ENCODE data around the gene BAHCC1.

BAHCC1 gene

DNA sequence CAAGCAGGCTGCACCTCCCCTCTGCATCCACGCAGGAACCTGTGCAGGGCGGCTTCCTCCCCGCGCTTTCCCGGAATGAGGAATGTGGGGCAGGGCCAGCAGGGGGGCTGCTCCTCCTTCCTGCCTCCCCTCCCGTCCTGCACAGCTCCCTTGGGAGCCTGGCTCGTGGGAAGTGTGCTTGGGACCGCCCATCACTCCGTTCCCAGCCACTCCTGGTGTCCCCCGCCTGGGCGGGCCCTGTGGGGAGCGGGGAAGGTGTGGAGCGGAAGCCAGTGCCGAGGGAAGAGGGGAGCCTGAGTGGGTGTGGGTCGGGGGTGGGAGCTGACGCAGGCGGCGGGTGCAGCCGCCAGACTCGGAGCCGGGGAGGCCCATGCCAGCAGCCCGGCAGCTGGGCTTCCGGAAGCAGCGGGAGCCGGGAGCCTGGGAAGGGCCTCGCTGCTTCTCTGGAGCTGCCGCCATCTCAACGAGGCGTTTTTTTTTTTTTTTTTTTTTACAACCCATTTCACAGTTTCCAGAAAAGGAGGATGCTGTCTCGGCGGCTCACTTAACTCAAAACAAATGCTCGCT lies 24.1 kb downstream of the BAHCC1 start (continued):
- TF ChIP-seq HIC1 (tag by site-specific recombination; IDR thresholded peaks at IDR 0.05), result peak; percentile 92
- TF ChIP-seq, protein P1, sequence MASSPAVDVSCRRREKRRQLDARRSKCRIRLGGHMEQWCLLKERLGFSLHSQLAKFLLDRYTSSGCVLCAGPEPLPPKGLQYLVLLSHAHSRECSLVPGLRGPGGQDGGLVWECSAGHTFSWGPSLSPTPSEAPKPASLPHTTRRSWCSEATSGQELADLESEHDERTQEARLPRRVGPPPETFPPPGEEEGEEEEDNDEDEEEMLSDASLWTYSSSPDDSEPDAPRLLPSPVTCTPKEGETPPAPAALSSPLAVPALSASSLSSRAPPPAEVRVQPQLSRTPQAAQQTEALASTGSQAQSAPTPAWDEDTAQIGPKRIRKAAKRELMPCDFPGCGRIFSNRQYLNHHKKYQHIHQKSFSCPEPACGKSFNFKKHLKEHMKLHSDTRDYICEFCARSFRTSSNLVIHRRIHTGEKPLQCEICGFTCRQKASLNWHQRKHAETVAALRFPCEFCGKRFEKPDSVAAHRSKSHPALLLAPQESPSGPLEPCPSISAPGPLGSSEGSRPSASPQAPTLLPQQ (tag by site-specific recombination; IDR thresholded peaks at IDR 0.05), result peak; percentile 46; the same call in 1 of the 2 replicates
- TF ChIP-seq ZNF658 (tag by site-specific recombination; IDR thresholded peaks at IDR 0.05), result no peak
- no peak for TF ChIP-seq ZNF777 (tag by site-specific recombination; IDR thresholded peaks at IDR 0.05; ENCODE audit: borderline replicate concordance)
- peak; percentile 98 for TF ChIP-seq OSR2 (tag by site-specific recombination; IDR thresholded peaks at IDR 0.05)
- peak; percentile 87 for TF ChIP-seq ZBTB10 (tag by site-specific recombination; IDR thresholded peaks at IDR 0.05)
- TF ChIP-seq ZNF670 (tag by site-specific recombination; IDR thresholded peaks at IDR 0.05; ENCODE audit: low read depth), result no peak
- TF ChIP-seq ZNF423 (tag by site-specific recombination; IDR thresholded peaks at IDR 0.05), result peak; percentile 99
- TF ChIP-seq ZNF501 (tag by site-specific recombination; IDR thresholded peaks at IDR 0.05), result no peak; the same call in 1 of the 2 replicates
- TF ChIP-seq ZNF513 (tag by site-specific recombination; IDR thresholded peaks at IDR 0.05), result no peak
- TF ChIP-seq ZNF114 (tag by site-specific recombination; IDR thresholded peaks at IDR 0.05), result no peak
- TF ChIP-seq ZNF394 (tag by site-specific recombination; IDR thresholded peaks at IDR 0.05; ENCODE audit: borderline replicate concordance), result peak; percentile 91
- TF ChIP-seq GLIS1 (tag by site-specific recombination; IDR thresholded peaks at IDR 0.05), result peak; percentile 98
- TF ChIP-seq ZNF629 (tag by site-specific recombination; IDR thresholded peaks at IDR 0.05), result peak; percentile 76
- TF ChIP-seq ZNF549 (tag by site-specific recombination; IDR thresholded peaks at IDR 0.05), result no peak
- peak; percentile 64; the same call in 1 of the 2 replicates for TF ChIP-seq ZNF561 (tag by site-specific recombination; IDR thresholded peaks at IDR 0.05; ENCODE audit: borderline replicate concordance)
- peak; percentile 80; the same call in 1 of the 2 replicates for TF ChIP-seq MZF1 (tag by site-specific recombination; IDR thresholded peaks at IDR 0.05; ENCODE audit: borderline replicate concordance)
- TF ChIP-seq ZNF155 (tag by site-specific recombination; IDR thresholded peaks at IDR 0.05), result no peak
- peak; percentile 69; the same call in 1 of the 2 replicates for TF ChIP-seq ZBTB17 (tag by site-specific recombination; IDR thresholded peaks at IDR 0.05)
- no peak for TF ChIP-seq ZNF544 (tag by site-specific recombination; IDR thresholded peaks at IDR 0.05)
- peak; percentile 89 for TF ChIP-seq ZNF335 (tag by site-specific recombination; conservative IDR thresholded peaks at IDR 0.05)
- TF ChIP-seq ZNF792 (tag by site-specific recombination; IDR thresholded peaks at IDR 0.05), result no peak
- no peak for TF ChIP-seq ZSCAN16 (tag by site-specific recombination; IDR thresholded peaks at IDR 0.05)
- peak; percentile 99 for TF ChIP-seq ZFHX2 (tag by site-specific recombination; conservative IDR thresholded peaks at IDR 0.05)
- TF ChIP-seq ZNF585B (tag by site-specific recombination; IDR thresholded peaks at IDR 0.05), result no peak
- TF ChIP-seq ZNF366 (tag by site-specific recombination; conservative IDR thresholded peaks at IDR 0.05), result peak; percentile 98
- TF ChIP-seq IKZF3 (tag by site-specific recombination; IDR thresholded peaks at IDR 0.05), result peak; percentile 98
- TF ChIP-seq, protein P2, sequence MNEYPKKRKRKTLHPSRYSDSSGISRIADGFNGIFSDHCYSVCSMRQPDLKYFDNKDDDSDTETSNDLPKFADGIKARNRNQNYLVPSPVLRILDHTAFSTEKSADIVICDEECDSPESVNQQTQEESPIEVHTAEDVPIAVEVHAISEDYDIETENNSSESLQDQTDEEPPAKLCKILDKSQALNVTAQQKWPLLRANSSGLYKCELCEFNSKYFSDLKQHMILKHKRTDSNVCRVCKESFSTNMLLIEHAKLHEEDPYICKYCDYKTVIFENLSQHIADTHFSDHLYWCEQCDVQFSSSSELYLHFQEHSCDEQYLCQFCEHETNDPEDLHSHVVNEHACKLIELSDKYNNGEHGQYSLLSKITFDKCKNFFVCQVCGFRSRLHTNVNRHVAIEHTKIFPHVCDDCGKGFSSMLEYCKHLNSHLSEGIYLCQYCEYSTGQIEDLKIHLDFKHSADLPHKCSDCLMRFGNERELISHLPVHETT (tag by site-specific recombination; IDR thresholded peaks at IDR 0.05), result 0 out of 2 replicates have a peak, but pooled peaks have one; percentile 27
- TF ChIP-seq MYNN (tag by site-specific recombination; IDR thresholded peaks at IDR 0.05; ENCODE audit: borderline replicate concordance), result no peak
- TF ChIP-seq ZBTB7A (tag by site-specific recombination; IDR thresholded peaks at IDR 0.05; ENCODE audit: low read depth), result no peak
- TF ChIP-seq ZBTB6 (tag by site-specific recombination; IDR thresholded peaks at IDR 0.05), result peak; percentile 72; the same call in 1 of the 2 replicates

Measured in HEK293 (cell line).